Calu3 (cell line): ENCODE results near the gene BMI1. TPM values are rescaled to one million over a fixed set of nuclear protein-coding genes. Genes with fewer than 3 reads are reported as not detected.
A peak's percentile ranks its signal among the peaks of the same experiment; 100 is the strongest.

Experiments used
- BruUV-seq: library from RNA; stranded (reverse); fragments of 400-500 nt; replicated peaks from 2 replicates; lab custom pipeline; 2021; lab: Mats Ljungman, UMichigan
- CTCF ChIA-PET: fragments of 300-600 bp; sonication (Branson Sonifier 250); formaldehyde crosslinking; loops from one replicate; lab custom pipeline; 2022; ENCODE audit warnings: antibody characterized with exemption; lab: Charles Lee
- DNase-seq: peaks from one replicate; pipeline ENCODE4 v3.0.0; 2022
- H3K27ac Mint-ChIP-seq: one replicate; pipeline ENCODE4 v1.8.0; 2022; ENCODE audit warnings: mixed read lengths; ENCODE audit not compliant: unreplicated experiment
- H3K27me3 Mint-ChIP-seq: one replicate; pipeline ENCODE4 v1.8.0; 2022; ENCODE audit warnings: mixed read lengths; ENCODE audit not compliant: unreplicated experiment
- H3K36me3 Mint-ChIP-seq: one replicate; pipeline ENCODE4 v1.8.0; 2022; ENCODE audit warnings: mild to moderate bottlenecking, moderate library complexity, mixed read lengths; ENCODE audit not compliant: insufficient read depth, unreplicated experiment
- H3K4me1 Mint-ChIP-seq: one replicate; pipeline ENCODE4 v1.8.0; 2022; ENCODE audit warnings: mild to moderate bottlenecking, low read depth, mixed read lengths; ENCODE audit not compliant: unreplicated experiment
- H3K4me3 Mint-ChIP-seq: one replicate; pipeline ENCODE4 v1.8.0; 2022; ENCODE audit warnings: mild to moderate bottlenecking, low read depth, moderate library complexity, mixed read lengths; ENCODE audit not compliant: unreplicated experiment
- H3K9me3 Mint-ChIP-seq: one replicate; pipeline ENCODE4 v1.8.0; 2022; ENCODE audit warnings: low read depth, mixed read lengths; ENCODE audit not compliant: unreplicated experiment
- CTCF ChIP-seq: fragments of 200-600 bp; IDR thresholded peaks from one replicate; pipeline ENCODE4 v1.8.0; 2022; ENCODE audit warnings: antibody characterized with exemption; ENCODE audit not compliant: unreplicated experiment
- intact Hi-C: fragments of 100-400 bp; cut with micrococcal nuclease; formaldehyde crosslinking; loops from one replicate; pipeline ENCODE4 v1.10.0; 2022; ENCODE audit not compliant: unreplicated experiment
- total RNA-seq: library from RNA; stranded (reverse); gene quantifications from 2 replicates; pipeline ENCODE4 v1.2.3, GENCODE V29; 2022

Gene BMI1
- total RNA-seq, 1 experiment from 2014 or later: 41.6 TPM

- intact Hi-C loops: loop anchor here (5.0 kb wide), 3 partner anchors 93 to 318 kb away; partner anchors contain the start of gene DNAJC1
- Mint-ChIP-seq H3K27ac (peak overlapping the region; percentile 89), H3K27me3 (peaks cover 32% of the 10 kb centered on the region), H3K9me3 (no peaks in the 10 kb centered on the region), H3K4me3 (peak overlapping the region; percentile 81), H3K4me1 (peaks cover 14% of the 10 kb centered on the region), H3K36me3 (peaks cover 56% of the 10 kb centered on the region)
- CTCF ChIA-PET: no interaction called here
- no peak for DNase-seq
- BruUV-seq: no TSS peak
- TF ChIP-seq CTCF: no peak
These were observed 830 bp upstream of the BMI1 start for GRCh38 chr10:22319980-22320558.

- no peak for TF ChIP-seq CTCF
- peak; percentile 64 for DNase-seq
- peaks cover 21% of the 10 kb centered on the region for H3K4me1 Mint-ChIP-seq
- H3K27me3 Mint-ChIP-seq: peaks cover 36% of the 10 kb centered on the region
- H3K9me3 Mint-ChIP-seq: no peaks in the 10 kb centered on the region
- intact Hi-C loops: loop anchor here (5.0 kb wide), 1 partner anchor 236 kb away; no protein-coding TSS in a partner anchor
- peak overlapping the region; percentile 81 for H3K4me3 Mint-ChIP-seq
- CTCF ChIA-PET: interaction anchor here (1.0 kb wide), 1 partner anchor 92 kb away, joined by 3 read pairs; no protein-coding TSS in a partner anchor
- no peak overlapping the region for H3K27ac Mint-ChIP-seq
- no TSS peak for BruUV-seq
- H3K36me3 Mint-ChIP-seq: peaks cover 57% of the 10 kb centered on the region
These were observed 441 bp downstream of the BMI1 start for GRCh38 chr10:22321156-22321923.

GRCh38 chr10:22321924-22322640 lies 1.2 kb downstream of the BMI1 start:
- Mint-ChIP-seq H3K36me3 (peaks cover 50% of the 10 kb centered on the region), H3K4me1 (peaks cover 24% of the 10 kb centered on the region), H3K4me3 (peak overlapping the region; percentile 81), H3K27me3 (peaks cover 36% of the 10 kb centered on the region), H3K27ac (peak overlapping the region; percentile 79), H3K9me3 (no peaks in the 10 kb centered on the region)
- no peak for TF ChIP-seq CTCF
- intact Hi-C loops: loop anchor here (5.0 kb wide), 1 partner anchor 235 kb away; no protein-coding TSS in a partner anchor
- BruUV-seq: no TSS peak
- CTCF ChIA-PET: interaction anchor here (1.0 kb wide), 1 partner anchor 93 kb away, joined by 3 read pairs; no protein-coding TSS in a partner anchor
- DNase-seq: peak; percentile 6

- Mint-ChIP-seq H3K4me3 (peak overlapping the region; percentile 81), H3K9me3 (no peaks in the 10 kb centered on the region), H3K4me1 (peaks cover 24% of the 10 kb centered on the region), H3K27me3 (peaks cover 36% of the 10 kb centered on the region), H3K36me3 (peaks cover 49% of the 10 kb centered on the region), H3K27ac (peak overlapping the region; percentile 79)
- intact Hi-C loops: loop anchor here (5.0 kb wide), 1 partner anchor 235 kb away; no protein-coding TSS in a partner anchor
- no peak for DNase-seq
- no peak for TF ChIP-seq CTCF
- CTCF ChIA-PET: interaction anchor here (1.0 kb wide), 1 partner anchor 94 kb away, joined by 3 read pairs; no protein-coding TSS in a partner anchor
- TSS peak; percentile 3 for BruUV-seq
These were observed 1.8 kb downstream of the BMI1 start for GRCh38 chr10:22322641-22323160.
